Activated CD4-positive, alpha-beta T cell treated with anti-CD3 and anti-CD28 coated beads, Interleukin-2, amount 50 U/mL, for 24 hours (primary cell): ENCODE measurements around the gene LRRC8C.

Experiments used
- DNase-seq, 2 donors: peaks; one replicate each; pipeline ENCODE4 v3.0.0-alpha.2; 2020; ENCODE audit warnings: low read depth in 1 of 2, low spot score in 1 of 2

The LRRC8C gene

GRCh38 chr1:89727517-89728312 is 94.8 kb downstream of the LRRC8C start:
- no peak for DNase-seq

- no peak for DNase-seq
These were observed 95.5 kb downstream of the LRRC8C start for GRCh38 chr1:89728381-89728780.

GRCh38 chr1:89732206-89732605 is 99.3 kb downstream of the LRRC8C start:
- DNase-seq: no peak

- no peak for DNase-seq
These were observed 99.8 kb downstream of the LRRC8C start for GRCh38 chr1:89732643-89733222.

- no peak for DNase-seq
These were observed 100.8 kb downstream of the LRRC8C start for GRCh38 chr1:89733748-89734147.

- DNase-seq: no peak
These were observed 101.5 kb downstream of the LRRC8C start for GRCh38 chr1:89734442-89734841.

- no peak for DNase-seq
These were observed 102.6 kb downstream of the LRRC8C start for GRCh38 chr1:89735479-89735878.

GRCh38 chr1:89736937-89737733 is 104.2 kb downstream of the LRRC8C start:
- no peak for DNase-seq

GRCh38 chr1:89737985-89738510 is 105.1 kb downstream of the LRRC8C start:
- DNase-seq: no peak

GRCh38 chr1:89739013-89739843 is 106.3 kb downstream of the LRRC8C start:
- DNase-seq: peak in 1 of 2 donors; percentile 49

GRCh38 chr1:89739844-89740216 is 106.9 kb downstream of the LRRC8C start:
- DNase-seq: no peak

- no peak for DNase-seq
These were observed 110.9 kb downstream of the LRRC8C start for GRCh38 chr1:89743788-89744187.

- DNase-seq: no peak
These were observed 113.7 kb downstream of the LRRC8C start for GRCh38 chr1:89746424-89747149.

- no peak for DNase-seq
These were observed 120.8 kb downstream of the LRRC8C start for GRCh38 chr1:89753761-89754160.

GRCh38 chr1:89754518-89754917 is 121.6 kb downstream of the LRRC8C start:
- no peak for DNase-seq

- no peak for DNase-seq
These were observed 122.7 kb downstream of the LRRC8C start for GRCh38 chr1:89755591-89755990.

- DNase-seq: peak in 1 of 2 donors; percentile 43
These were observed 124.6 kb downstream of the LRRC8C start for GRCh38 chr1:89757532-89757931.

GRCh38 chr1:89758156-89758555 is 125.2 kb downstream of the LRRC8C start:
- no peak for DNase-seq

GRCh38 chr1:89759036-89759435 is 126.1 kb downstream of the LRRC8C start:
- DNase-seq: no peak

GRCh38 chr1:89760496-89760895 is 127.6 kb downstream of the LRRC8C start:
- no peak for DNase-seq
